Upper lobe of left lung (tissue), 4 donors: ENCODE results near the gene KCNK16.

ENCODE experiments used
- CTCF ChIP-seq, 6 experiments: fragments of 450-650 bp in 4 of 6; fragments of 200-600 bp in 2 of 6; sonication (generic) in 2 of 6; IDR thresholded peaks; one replicate each; pipeline ENCODE4 v1.5.1; 2016 to 2019; ENCODE audit warnings: antibody characterized with exemption in 6 of 6
- POLR2AphosphoS5 ChIP-seq, 2 donors: sonication (generic); formaldehyde crosslinking; IDR thresholded peaks; one replicate each; pipeline ENCODE4 v1.5.1; 2017; ENCODE audit warnings: antibody characterized with exemption in 2 of 2

- TF ChIP-seq POLR2AphosphoS5 (IDR thresholded peaks at IDR 0.05) (no peak), CTCF (IDR thresholded peaks at IDR 0.05) (no peak)
Observed at GRCh38 chr6:39348740-39349139, 26.2 kb upstream of the KCNK16 start.
